OCI-LY1 (cell line): ENCODE data around the gene ZNF598.

ENCODE experiments used
- EZH2 ChIP-seq: fragments of 200-600 bp; sonication (generic), shearing (Covaris generic); IDR thresholded peaks from 2 replicates; pipeline ENCODE4 v1.8.0; 2017; ENCODE audit warnings: borderline replicate concordance, mixed run types, mild to moderate bottlenecking, antibody characterized with exemption, low read length, moderate library complexity, mixed read lengths
- TF ChIP-seq, protein P1 (sequence below): fragments of 200-600 bp; sonication (generic), shearing (Covaris generic); IDR thresholded peaks from 2 replicates; pipeline ENCODE4 v1.5.1; 2017; ENCODE audit warnings: mild to moderate bottlenecking, antibody characterized with exemption, low read length, moderate library complexity, mixed read lengths

- TF ChIP-seq, protein P1, sequence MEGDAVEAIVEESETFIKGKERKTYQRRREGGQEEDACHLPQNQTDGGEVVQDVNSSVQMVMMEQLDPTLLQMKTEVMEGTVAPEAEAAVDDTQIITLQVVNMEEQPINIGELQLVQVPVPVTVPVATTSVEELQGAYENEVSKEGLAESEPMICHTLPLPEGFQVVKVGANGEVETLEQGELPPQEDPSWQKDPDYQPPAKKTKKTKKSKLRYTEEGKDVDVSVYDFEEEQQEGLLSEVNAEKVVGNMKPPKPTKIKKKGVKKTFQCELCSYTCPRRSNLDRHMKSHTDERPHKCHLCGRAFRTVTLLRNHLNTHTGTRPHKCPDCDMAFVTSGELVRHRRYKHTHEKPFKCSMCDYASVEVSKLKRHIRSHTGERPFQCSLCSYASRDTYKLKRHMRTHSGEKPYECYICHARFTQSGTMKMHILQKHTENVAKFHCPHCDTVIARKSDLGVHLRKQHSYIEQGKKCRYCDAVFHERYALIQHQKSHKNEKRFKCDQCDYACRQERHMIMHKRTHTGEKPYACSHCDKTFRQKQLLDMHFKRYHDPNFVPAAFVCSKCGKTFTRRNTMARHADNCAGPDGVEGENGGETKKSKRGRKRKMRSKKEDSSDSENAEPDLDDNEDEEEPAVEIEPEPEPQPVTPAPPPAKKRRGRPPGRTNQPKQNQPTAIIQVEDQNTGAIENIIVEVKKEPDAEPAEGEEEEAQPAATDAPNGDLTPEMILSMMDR, result no peak
- TF ChIP-seq EZH2, result no peak
Measured at GRCh38 chr16:1976951-1977874, 32.4 kb downstream of the ZNF598 start.
